Tibial nerve (tissue), 4 donors: Measurements from ENCODE around the gene PNPLA2. TPM values are rescaled to one million over a fixed set of nuclear protein-coding genes. Genes with fewer than 3 reads are reported as not detected.

Experiments used
- DNase-seq, 2 donors: peaks; one replicate each; pipeline ENCODE4 v3.0.0-alpha.2; 2019; ENCODE audit warnings: low spot score in 2 of 2
- H3K27ac ChIP-seq, 4 donors: fragments of 200-600 bp; sonication (generic) in 3 of 4; one replicate each; pipeline ENCODE4 v1.5.1; 2017 to 2019; ENCODE audit warnings: mild to moderate bottlenecking in 1 of 4
- H3K27me3 ChIP-seq, 2 donors: fragments of 200-600 bp; sonication (generic) in 1 of 2; one replicate each; pipeline versions ENCODE4 v1.5.1 to v1.6.0; 2017 to 2019
- H3K36me3 ChIP-seq, 3 donors: fragments of 200-600 bp; sonication (generic); one replicate each; pipeline ENCODE4 v1.5.1; 2018 to 2019
- H3K4me1 ChIP-seq, 4 donors: fragments of 200-600 bp; sonication (generic) in 3 of 4; one replicate each; pipeline ENCODE4 v1.5.1; 2017 to 2019
- H3K4me3 ChIP-seq, 4 donors: fragments of 200-600 bp; sonication (generic) in 3 of 4; one replicate each; pipeline ENCODE4 v1.5.1; 2017 to 2019; ENCODE audit warnings: mild to moderate bottlenecking in 1 of 4, moderate library complexity in 1 of 4
- H3K9me3 ChIP-seq, 4 donors: fragments of 200-600 bp; sonication (generic) in 3 of 4; one replicate each; pipeline ENCODE4 v1.5.1; 2017 to 2019
- CTCF ChIP-seq, 5 experiments: fragments of 200-600 bp in 3 of 5; fragments of 450-650 bp in 2 of 5; sonication (generic) in 3 of 5; IDR thresholded peaks; one replicate each; pipeline ENCODE4 v1.5.1; 2016 to 2019; ENCODE audit warnings: antibody characterized with exemption in 5 of 5, mild to moderate bottlenecking in 3 of 5, moderate library complexity in 2 of 5
- EP300 ChIP-seq, 2 donors: sonication (generic); formaldehyde crosslinking; IDR thresholded peaks; one replicate each; pipeline ENCODE4 v1.6.1; 2017; ENCODE audit warnings: antibody characterized with exemption in 2 of 2, mild to moderate bottlenecking in 1 of 2
- POLR2A ChIP-seq, 2 donors: fragments of 450-650 bp; IDR thresholded peaks; one replicate each; pipeline ENCODE4 v1.6.1; 2017; ENCODE audit warnings: antibody characterized with exemption in 2 of 2, mild to moderate bottlenecking in 2 of 2, moderate library complexity in 2 of 2
- WGBS, 2 donors: methylation state at CpG; one replicate each; pipeline ENCODE4 v1.1.5; 2018; 5-methylcytosine and 5-hydroxymethylcytosine counted together
- total RNA-seq, 4 donors: library from RNA; depleted of rRNA; stranded (reverse); fragments of >200 nt; gene quantifications; one replicate each; pipeline ENCODE4 v1.1.0, GENCODE V29; 2016

The PNPLA2 gene
- total RNA-seq, 4 donors from 2014 or later: 136 to 314 (median 187) TPM

GRCh38 chr11:865462-866430 is 47.0 kb downstream of the PNPLA2 start:
- Histone ChIP-seq H3K27me3 (no peaks in the 10 kb centered on the region), H3K4me1 (peaks cover 0 to 28% (median 3%) of the 10 kb centered on the region in 4 donors), H3K36me3 (peaks cover 0 to 83% (median 0%) of the 10 kb centered on the region in 3 donors), H3K9me3 (no peaks in the 10 kb centered on the region), H3K27ac (no peak overlapping the region), H3K4me3 (no peak overlapping the region)
- TF ChIP-seq POLR2A (IDR thresholded peaks at IDR 0.05) (no peak), EP300 (IDR thresholded peaks at IDR 0.05) (no peak), CTCF (IDR thresholded peaks at IDR 0.05) (no peak)
- no peak for DNase-seq
- WGBS, 2 donors: 73 to 83% methylated on average over 12 to 36 of the region's 41 CpGs

DNA sequence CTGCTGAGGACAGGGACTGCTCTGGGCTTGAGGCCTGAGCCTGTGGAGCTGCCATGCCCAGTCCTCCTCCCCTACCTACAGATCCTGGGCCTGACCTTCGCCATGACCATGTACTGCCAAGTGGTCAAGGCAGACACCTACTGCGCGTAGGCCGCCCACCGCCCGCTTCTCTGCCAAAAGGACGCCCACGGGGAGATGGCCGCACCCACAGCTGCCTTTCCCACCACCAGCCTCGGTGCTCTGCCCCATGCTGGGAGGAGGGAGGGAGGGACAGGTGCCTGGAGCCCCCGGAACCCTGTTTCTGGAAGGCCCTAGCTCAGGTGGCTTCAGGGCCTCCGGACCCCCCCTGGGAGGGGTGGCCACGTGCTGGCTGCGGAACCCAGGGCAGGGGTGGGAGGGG is 47.8 kb downstream of the PNPLA2 start:
- H3K36me3 ChIP-seq: peaks cover 0 to 83% (median 0%) of the 10 kb centered on the region in 3 donors
- 79 to 86% methylated on average over 9 to 10 of the region's 14 CpGs for WGBS, 2 donors
- no peak for TF ChIP-seq EP300 (IDR thresholded peaks at IDR 0.05)
- no peak for TF ChIP-seq CTCF (IDR thresholded peaks at IDR 0.05)
- no peak for TF ChIP-seq POLR2A (IDR thresholded peaks at IDR 0.05)
- H3K4me1 ChIP-seq: peaks cover 0 to 20% (median 3%) of the 10 kb centered on the region in 4 donors
- H3K27ac ChIP-seq: no peak overlapping the region
- no peak overlapping the region for H3K4me3 ChIP-seq
- DNase-seq: no peak
- no peaks in the 10 kb centered on the region for H3K9me3 ChIP-seq
- no peaks in the 10 kb centered on the region for H3K27me3 ChIP-seq

DNA sequence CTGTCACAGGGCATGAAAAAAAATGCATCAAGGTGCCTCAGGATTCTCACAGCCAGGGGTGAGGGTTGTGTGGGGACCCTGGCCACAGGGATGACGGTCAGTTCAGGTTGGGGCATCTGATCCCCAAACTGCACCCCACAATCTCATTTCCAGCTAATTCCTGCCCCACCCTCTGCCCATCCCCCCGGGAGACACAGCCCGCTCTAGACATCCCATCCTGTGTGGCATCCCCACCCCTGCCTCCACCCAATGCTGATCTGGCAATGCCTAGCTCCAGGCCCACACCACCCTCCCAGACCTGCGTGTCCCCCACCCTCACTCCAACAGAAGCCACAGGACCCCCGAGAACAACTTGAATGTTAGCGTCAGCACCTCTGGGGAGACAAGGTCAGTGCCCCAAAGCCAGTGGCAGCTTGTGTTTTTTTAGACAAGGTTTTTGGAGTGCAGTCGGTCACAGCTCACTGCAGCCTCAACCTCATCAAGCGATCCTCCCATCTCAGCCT is 49.2 kb downstream of the PNPLA2 start:
- WGBS, 2 donors: 80 to 82% methylated on average over 8 of the region's 8 CpGs
- H3K27ac ChIP-seq: no peak overlapping the region
- H3K27me3 ChIP-seq: no peaks in the 10 kb centered on the region
- H3K4me1 ChIP-seq: peaks cover 0 to 6% (median 0%) of the 10 kb centered on the region in 4 donors
- DNase-seq: no peak
- no peak overlapping the region for H3K4me3 ChIP-seq
- no peaks in the 10 kb centered on the region for H3K9me3 ChIP-seq
- TF ChIP-seq CTCF (IDR thresholded peaks at IDR 0.05) (no peak), EP300 (IDR thresholded peaks at IDR 0.05) (no peak)
- peaks cover 0 to 77% (median 0%) of the 10 kb centered on the region in 3 donors for H3K36me3 ChIP-seq

GRCh38 chr11:868394-868793 is 49.7 kb downstream of the PNPLA2 start:
- no peak for TF ChIP-seq EP300 (IDR thresholded peaks at IDR 0.05)
- Histone ChIP-seq H3K27ac (no peak overlapping the region), H3K9me3 (no peaks in the 10 kb centered on the region), H3K4me3 (no peak overlapping the region), H3K27me3 (no peaks in the 10 kb centered on the region), H3K4me1 (peaks cover 0 to 2% (median 0%) of the 10 kb centered on the region in 4 donors), H3K36me3 (peaks cover 0 to 72% (median 0%) of the 10 kb centered on the region in 3 donors)
- 83 to 90% methylated on average over 12 to 17 of the region's 17 CpGs for WGBS, 2 donors
- no peak for DNase-seq

GRCh38 chr11:868802-869201 is 50.1 kb downstream of the PNPLA2 start:
- DNase-seq: no peak
- Histone ChIP-seq H3K4me1 (no peaks in the 10 kb centered on the region), H3K36me3 (peaks cover 0 to 68% (median 0%) of the 10 kb centered on the region in 3 donors), H3K9me3 (no peaks in the 10 kb centered on the region), H3K4me3 (no peak overlapping the region), H3K27ac (no peak overlapping the region), H3K27me3 (no peaks in the 10 kb centered on the region)
- 82 to 89% methylated on average over 7 to 8 of the region's 12 CpGs for WGBS, 2 donors
- TF ChIP-seq EP300 (IDR thresholded peaks at IDR 0.05) (no peak), CTCF (IDR thresholded peaks at IDR 0.05) (no peak), POLR2A (IDR thresholded peaks at IDR 0.05) (no peak)
